Endodermal cell (in vitro differentiated cells): ENCODE measurements around the gene ACOX1. TPM values are rescaled to one million over a fixed set of nuclear protein-coding genes. Genes with fewer than 3 reads are reported as not detected.

Experiments used
- DNase-seq: peaks from one replicate; pipeline ENCODE4 v3.0.0-alpha.2; 2017
- H3K27ac ChIP-seq: 2 replicates; pipeline ENCODE4 v1.5.1; 2013; ENCODE audit warnings: mild to moderate bottlenecking, low read depth, low read length, moderate library complexity
- H3K27me3 ChIP-seq: 2 replicates; pipeline ENCODE4 v1.6.1; 2013; ENCODE audit warnings: mild to moderate bottlenecking, low read length, moderate library complexity; ENCODE audit not compliant: insufficient read depth, control insufficient read depth, poor library complexity, severe bottlenecking
- H3K36me3 ChIP-seq: 2 replicates; pipeline ENCODE4 v1.7.0; 2013; ENCODE audit warnings: mild to moderate bottlenecking, low read length, moderate library complexity; ENCODE audit not compliant: control insufficient read depth, insufficient read depth
- H3K4me1 ChIP-seq: one replicate; pipeline ENCODE4 v1.7.0; 2013; ENCODE audit warnings: low read length; ENCODE audit not compliant: control insufficient read depth, insufficient read depth
- H3K4me3 ChIP-seq: 2 replicates; pipeline ENCODE4 v1.5.1; 2013; ENCODE audit warnings: mild to moderate bottlenecking, low read length, moderate library complexity
- H3K9ac ChIP-seq: 2 replicates; pipeline ENCODE4 v1.6.1; 2013; ENCODE audit warnings: mild to moderate bottlenecking, low read length, moderate library complexity; ENCODE audit not compliant: poor library complexity, severe bottlenecking; ENCODE audit errors: extremely low read depth
- H3K9me3 ChIP-seq: 2 replicates; pipeline ENCODE4 v1.6.1; 2013; ENCODE audit warnings: mild to moderate bottlenecking, low read length, moderate library complexity; ENCODE audit not compliant: control insufficient read depth
- H3K27ac Mint-ChIP-seq: 2 replicates; pipeline ENCODE4 v1.8.0; 2020; ENCODE audit warnings: mixed read lengths
- H3K27me3 Mint-ChIP-seq: 2 replicates; pipeline ENCODE4 v1.8.0; 2021; ENCODE audit warnings: mild to moderate bottlenecking, mixed read lengths; ENCODE audit not compliant: insufficient read depth
- H3K36me3 Mint-ChIP-seq: 2 replicates; pipeline ENCODE4 v1.8.0; 2020; ENCODE audit warnings: low read depth, mixed read lengths
- H3K4me1 Mint-ChIP-seq: 2 replicates; pipeline ENCODE4 v1.8.0; 2020; ENCODE audit warnings: mixed read lengths
- H3K4me3 Mint-ChIP-seq: 2 replicates; pipeline ENCODE4 v1.8.0; 2020; ENCODE audit warnings: mild to moderate bottlenecking, moderate library complexity, mixed read lengths
- H3K9me3 Mint-ChIP-seq: 2 replicates; pipeline ENCODE4 v1.8.0; 2020; ENCODE audit warnings: mild to moderate bottlenecking, mixed read lengths
- CTCF ChIP-seq: fragments of 200-600 bp; sonication (generic); conservative IDR thresholded peaks from 2 replicates; pipeline ENCODE4 v1.5.0; 2021; ENCODE audit warnings: antibody characterized with exemption, mild to moderate bottlenecking
- WGBS, 2 experiments: methylation state at CpG; one replicate each; pipeline versions ENCODE4 v1.1.5 to v1.1.7; 2013; ENCODE audit warnings: missing lambda C conversion rate in 2 of 2, mixed read lengths in 1 of 2; ENCODE audit not compliant: insufficient coverage in 1 of 2, insufficient read length in 1 of 2; 5-methylcytosine and 5-hydroxymethylcytosine counted together
- total RNA-seq, 2 donors: library from RNA; stranded (reverse); fragmentation: NEBNext Ultra II Directional in 1 of 2; extraction: Animal tissue kit (Norgen Biotek cat#: 25700) in 1 of 2; gene quantifications; 2 replicates in 1 of 2; 3 replicates in 1 of 2; pipeline ENCODE4 v1.2.1, GENCODE V29; 2021

Gene ACOX1
- total RNA-seq, 2 donors from 2014 or later = 28.6 to 37.1 TPM

- H3K27me3 Mint-ChIP-seq = peaks cover 13% of the 10 kb centered on the region
- H3K9me3 Mint-ChIP-seq = no peaks in the 10 kb centered on the region
- H3K36me3 ChIP-seq = no peaks in the 10 kb centered on the region
- no peak overlapping the region for H3K27ac Mint-ChIP-seq
- no peak overlapping the region for H3K4me3 Mint-ChIP-seq
- H3K4me1 Mint-ChIP-seq = peaks cover 5% of the 10 kb centered on the region
- no peak for DNase-seq
- H3K4me1 ChIP-seq = no peaks in the 10 kb centered on the region
- H3K4me3 ChIP-seq = no peak overlapping the region
- no peak overlapping the region for H3K9ac ChIP-seq
- TF ChIP-seq CTCF = no peak
- no peak overlapping the region for H3K27ac ChIP-seq
- WGBS, 2 experiments = 89 to 95% methylated on average over 13 of the region's 13 CpGs
- no peaks in the 10 kb centered on the region for H3K9me3 ChIP-seq
- H3K36me3 Mint-ChIP-seq = no peaks in the 10 kb centered on the region
- no peaks in the 10 kb centered on the region for H3K27me3 ChIP-seq
Observed at GRCh38 chr17:76018801-76019200, 39.8 kb upstream of the ACOX1 start.

- 87 to 91% methylated on average over 5 to 11 of the region's 11 CpGs for WGBS, 2 experiments
- H3K4me3 ChIP-seq = no peak overlapping the region
- no peaks in the 10 kb centered on the region for H3K4me1 ChIP-seq
- TF ChIP-seq CTCF = no peak
- no peak for DNase-seq
- H3K27ac ChIP-seq = no peak overlapping the region
- H3K27me3 ChIP-seq = no peaks in the 10 kb centered on the region
- no peaks in the 10 kb centered on the region for H3K36me3 Mint-ChIP-seq
- peaks cover 13% of the 10 kb centered on the region for H3K27me3 Mint-ChIP-seq
- H3K9ac ChIP-seq = no peak overlapping the region
- H3K27ac Mint-ChIP-seq = no peak overlapping the region
- no peaks in the 10 kb centered on the region for H3K9me3 Mint-ChIP-seq
- H3K4me1 Mint-ChIP-seq = peaks cover 5% of the 10 kb centered on the region
- H3K36me3 ChIP-seq = no peaks in the 10 kb centered on the region
- H3K9me3 ChIP-seq = no peaks in the 10 kb centered on the region
- no peak overlapping the region for H3K4me3 Mint-ChIP-seq
Observed at GRCh38 chr17:76018340-76018680, 39.3 kb upstream of the ACOX1 start.

- Mint-ChIP-seq H3K27ac (no peak overlapping the region), H3K4me1 (peaks cover 5% of the 10 kb centered on the region), H3K27me3 (peaks cover 10% of the 10 kb centered on the region), H3K9me3 (no peaks in the 10 kb centered on the region), H3K4me3 (no peak overlapping the region), H3K36me3 (no peaks in the 10 kb centered on the region)
- no peak overlapping the region for H3K27ac ChIP-seq
- no peak for DNase-seq
- no peaks in the 10 kb centered on the region for H3K9me3 ChIP-seq
- no peak overlapping the region for H3K4me3 ChIP-seq
- H3K9ac ChIP-seq = no peak overlapping the region
- no peaks in the 10 kb centered on the region for H3K4me1 ChIP-seq
- no peaks in the 10 kb centered on the region for H3K27me3 ChIP-seq
- WGBS, 2 experiments = 92 to 98% methylated on average over 10 to 21 of the region's 21 CpGs
- H3K36me3 ChIP-seq = no peaks in the 10 kb centered on the region
- no peak for TF ChIP-seq CTCF
Observed at GRCh38 chr17:76017481-76018339, 38.7 kb upstream of the ACOX1 start.
